ENCODE measurements around the gene SUDS3. TPM values are rescaled to one million over a fixed set of nuclear protein-coding genes. Genes with fewer than 3 reads are reported as not detected.

The SUDS3 gene
- total and polyA plus RNA-seq, 4 donors, result 6.7 to 22.8 (median 12.3) TPM

- Histone ChIP-seq H3K36me3 (ENCODE audit: control insufficient read depth in 4 of 4, insufficient read depth in 3 of 4, low read depth in 1 of 4, low read length in 3 of 4) (no peaks in the 10 kb centered on the region), H3K27ac (ENCODE audit: low read depth in 1 of 2, low read length in 2 of 2) (no peak overlapping the region), H3K4me1 (ENCODE audit: control insufficient read depth in 4 of 4, insufficient read depth in 4 of 4, low read length in 3 of 4) (no peaks in the 10 kb centered on the region), H3K9ac (ENCODE audit: low read depth in 1 of 2, low read length in 2 of 2) (no peak overlapping the region), H3K9me3 (ENCODE audit: control insufficient read depth in 4 of 4, low read length in 3 of 4) (no peaks in the 10 kb centered on the region), H3K27me3 (ENCODE audit: control insufficient read depth in 4 of 4, insufficient read depth in 4 of 4, low read length in 3 of 4) (peaks cover 0 to 3% (median 0%) of the 10 kb centered on the region in 4 donors), H3K4me3 (ENCODE audit: low read depth in 1 of 3, low read length in 3 of 3) (no peak overlapping the region)
- TF ChIP-seq HNF4G (IDR thresholded peaks at IDR 0.05), result no peak
- 83% methylated on average over 3 of the region's 3 CpGs for WGBS
- no peak for DNase-seq (ENCODE audit: low spot score)
Observed at GRCh38 chr12:118439068-118439467, 62.7 kb downstream of the SUDS3 start.

DNA sequence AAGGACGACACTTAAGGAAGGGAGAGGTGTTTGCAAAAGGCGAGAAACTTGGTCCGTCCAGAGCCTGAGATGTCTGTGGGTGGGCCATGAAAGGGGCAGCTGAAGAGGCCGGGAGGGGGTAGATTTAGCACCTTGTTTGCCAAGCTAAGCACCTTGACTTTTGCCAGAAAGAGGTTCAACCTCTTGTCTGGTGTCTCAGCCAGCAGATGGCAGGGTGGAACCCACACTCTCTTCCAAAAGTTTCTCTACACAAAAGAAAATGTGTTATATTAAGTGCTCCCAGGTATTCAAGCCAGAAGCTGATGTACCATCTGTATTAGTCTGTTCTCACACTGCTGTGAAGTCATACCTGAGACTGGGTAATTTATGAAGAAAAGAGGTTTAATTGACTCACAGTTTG is 69.9 kb downstream of the SUDS3 start:
- no peak for DNase-seq (ENCODE audit: low spot score)
- H3K27me3 ChIP-seq (ENCODE audit: control insufficient read depth in 4 of 4, insufficient read depth in 4 of 4, low read length in 3 of 4), result no peaks in the 10 kb centered on the region
- H3K27ac ChIP-seq (ENCODE audit: low read depth in 1 of 2, low read length in 2 of 2), result no peak overlapping the region
- H3K4me3 ChIP-seq (ENCODE audit: low read depth in 1 of 3, low read length in 3 of 3), result no peak overlapping the region
- TF ChIP-seq GABPA (IDR thresholded peaks at IDR 0.05 in 1 of 2, conservative IDR thresholded peaks at IDR 0.05 in 1 of 2), result no peak
- no peak for TF ChIP-seq TAF1 (conservative IDR thresholded peaks at IDR 0.05)
- TF ChIP-seq, protein P1, sequence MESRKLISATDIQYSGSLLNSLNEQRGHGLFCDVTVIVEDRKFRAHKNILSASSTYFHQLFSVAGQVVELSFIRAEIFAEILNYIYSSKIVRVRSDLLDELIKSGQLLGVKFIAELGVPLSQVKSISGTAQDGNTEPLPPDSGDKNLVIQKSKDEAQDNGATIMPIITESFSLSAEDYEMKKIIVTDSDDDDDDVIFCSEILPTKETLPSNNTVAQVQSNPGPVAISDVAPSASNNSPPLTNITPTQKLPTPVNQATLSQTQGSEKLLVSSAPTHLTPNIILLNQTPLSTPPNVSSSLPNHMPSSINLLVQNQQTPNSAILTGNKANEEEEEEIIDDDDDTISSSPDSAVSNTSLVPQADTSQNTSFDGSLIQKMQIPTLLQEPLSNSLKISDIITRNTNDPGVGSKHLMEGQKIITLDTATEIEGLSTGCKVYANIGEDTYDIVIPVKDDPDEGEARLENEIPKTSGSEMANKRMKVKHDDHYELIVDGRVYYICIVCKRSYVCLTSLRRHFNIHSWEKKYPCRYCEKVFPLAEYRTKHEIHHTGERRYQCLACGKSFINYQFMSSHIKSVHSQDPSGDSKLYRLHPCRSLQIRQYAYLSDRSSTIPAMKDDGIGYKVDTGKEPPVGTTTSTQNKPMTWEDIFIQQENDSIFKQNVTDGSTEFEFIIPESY (IDR thresholded peaks at IDR 0.05), result no peak
- TF ChIP-seq, protein P2, sequence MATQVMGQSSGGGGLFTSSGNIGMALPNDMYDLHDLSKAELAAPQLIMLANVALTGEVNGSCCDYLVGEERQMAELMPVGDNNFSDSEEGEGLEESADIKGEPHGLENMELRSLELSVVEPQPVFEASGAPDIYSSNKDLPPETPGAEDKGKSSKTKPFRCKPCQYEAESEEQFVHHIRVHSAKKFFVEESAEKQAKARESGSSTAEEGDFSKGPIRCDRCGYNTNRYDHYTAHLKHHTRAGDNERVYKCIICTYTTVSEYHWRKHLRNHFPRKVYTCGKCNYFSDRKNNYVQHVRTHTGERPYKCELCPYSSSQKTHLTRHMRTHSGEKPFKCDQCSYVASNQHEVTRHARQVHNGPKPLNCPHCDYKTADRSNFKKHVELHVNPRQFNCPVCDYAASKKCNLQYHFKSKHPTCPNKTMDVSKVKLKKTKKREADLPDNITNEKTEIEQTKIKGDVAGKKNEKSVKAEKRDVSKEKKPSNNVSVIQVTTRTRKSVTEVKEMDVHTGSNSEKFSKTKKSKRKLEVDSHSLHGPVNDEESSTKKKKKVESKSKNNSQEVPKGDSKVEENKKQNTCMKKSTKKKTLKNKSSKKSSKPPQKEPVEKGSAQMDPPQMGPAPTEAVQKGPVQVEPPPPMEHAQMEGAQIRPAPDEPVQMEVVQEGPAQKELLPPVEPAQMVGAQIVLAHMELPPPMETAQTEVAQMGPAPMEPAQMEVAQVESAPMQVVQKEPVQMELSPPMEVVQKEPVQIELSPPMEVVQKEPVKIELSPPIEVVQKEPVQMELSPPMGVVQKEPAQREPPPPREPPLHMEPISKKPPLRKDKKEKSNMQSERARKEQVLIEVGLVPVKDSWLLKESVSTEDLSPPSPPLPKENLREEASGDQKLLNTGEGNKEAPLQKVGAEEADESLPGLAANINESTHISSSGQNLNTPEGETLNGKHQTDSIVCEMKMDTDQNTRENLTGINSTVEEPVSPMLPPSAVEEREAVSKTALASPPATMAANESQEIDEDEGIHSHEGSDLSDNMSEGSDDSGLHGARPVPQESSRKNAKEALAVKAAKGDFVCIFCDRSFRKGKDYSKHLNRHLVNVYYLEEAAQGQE (IDR thresholded peaks at IDR 0.05), result no peak
- no peak for TF ChIP-seq HNF4A (conservative IDR thresholded peaks at IDR 0.05)
- no peaks in the 10 kb centered on the region for H3K4me1 ChIP-seq (ENCODE audit: control insufficient read depth in 4 of 4, insufficient read depth in 4 of 4, low read length in 3 of 4)
- no peaks in the 10 kb centered on the region for H3K36me3 ChIP-seq (ENCODE audit: control insufficient read depth in 4 of 4, insufficient read depth in 3 of 4, low read depth in 1 of 4, low read length in 3 of 4)
- H3K9ac ChIP-seq (ENCODE audit: low read depth in 1 of 2, low read length in 2 of 2), result no peak overlapping the region
- no peaks in the 10 kb centered on the region for H3K9me3 ChIP-seq (ENCODE audit: control insufficient read depth in 4 of 4, low read length in 3 of 4)
- WGBS, result 32% methylated on average over 4 of the region's 4 CpGs

GRCh38 chr12:118447181-118447580 is 70.8 kb downstream of the SUDS3 start:
- Histone ChIP-seq H3K4me3 (ENCODE audit: low read depth in 1 of 3, low read length in 3 of 3) (no peak overlapping the region), H3K9ac (ENCODE audit: low read depth in 1 of 2, low read length in 2 of 2) (no peak overlapping the region), H3K9me3 (ENCODE audit: control insufficient read depth in 4 of 4, low read length in 3 of 4) (no peaks in the 10 kb centered on the region), H3K4me1 (ENCODE audit: control insufficient read depth in 4 of 4, insufficient read depth in 4 of 4, low read length in 3 of 4) (no peaks in the 10 kb centered on the region), H3K27ac (ENCODE audit: low read depth in 1 of 2, low read length in 2 of 2) (no peak overlapping the region), H3K27me3 (ENCODE audit: control insufficient read depth in 4 of 4, insufficient read depth in 4 of 4, low read length in 3 of 4) (no peaks in the 10 kb centered on the region), H3K36me3 (ENCODE audit: control insufficient read depth in 4 of 4, insufficient read depth in 3 of 4, low read depth in 1 of 4, low read length in 3 of 4) (no peaks in the 10 kb centered on the region)
- DNase-seq (ENCODE audit: low spot score), result no peak
- 70% methylated on average over 4 of the region's 4 CpGs for WGBS
- TF ChIP-seq, protein P2 (IDR thresholded peaks at IDR 0.05), result no peak
- no peak for TF ChIP-seq EGR1 (IDR thresholded peaks at IDR 0.05; ENCODE audit: low read depth in 2 of 2)
- no peak for TF ChIP-seq JUND (IDR thresholded peaks at IDR 0.05)
- TF ChIP-seq, protein P1 (IDR thresholded peaks at IDR 0.05), result no peak
- no peak for TF ChIP-seq NR2F2 (IDR thresholded peaks at IDR 0.05)
